ENCODE measurements around the gene HS6ST3.

GRCh38 chr13:96779691-96780090 lies 689.8 kb downstream of the HS6ST3 start:
- TF ChIP-seq CTCF (IDR thresholded peaks at IDR 0.05; ENCODE audit: low read depth, low read length) = no peak
- TF ChIP-seq EZH2phosphoT487 (IDR thresholded peaks at IDR 0.05; ENCODE audit: low read depth) = no peak

Data from OCI-LY3 (cell line).